Activated naive CD4-positive, alpha-beta T cell treated with anti-CD3 and anti-CD28 coated beads, Interleukin-2, amount 50 U/mL, for 72 hours (primary cell): ENCODE results near the gene USH2A. TPM values are rescaled to one million over a fixed set of nuclear protein-coding genes. Genes with fewer than 3 reads are reported as not detected.

Experiments
- ATAC-seq, 2 donors: fragments of 150-1000 bp; cut with Tn5 transposase; 2 replicates each; pipeline ENCODE4 v1.10.0; 2021; ENCODE audit warnings: mild to moderate bottlenecking in 2 of 2, moderate library complexity in 2 of 2
- DNase-seq, 2 donors: peaks; one replicate each; pipeline ENCODE4 v3.0.0; 2021 to 2022; ENCODE audit warnings: low spot score in 2 of 2
- H3K27ac Mint-ChIP-seq, 2 donors: one replicate each; pipeline ENCODE4 v1.8.0; 2022; ENCODE audit warnings: mild to moderate bottlenecking in 2 of 2, mixed read lengths in 2 of 2
- H3K36me3 Mint-ChIP-seq, 2 donors: one replicate each; pipeline ENCODE4 v1.8.0; 2022; ENCODE audit warnings: mixed read lengths in 2 of 2
- H3K9me3 Mint-ChIP-seq, 2 donors: one replicate each; pipeline ENCODE4 v1.8.0; 2022; ENCODE audit warnings: mixed read lengths in 2 of 2
- total RNA-seq, 2 donors: library from RNA; stranded (reverse); gene quantifications; one replicate each; pipeline ENCODE4 v1.2.3, GENCODE V29; 2022

Gene USH2A
- total RNA-seq, 2 donors from 2014 or later = not detected

GRCh38 chr1:216073793-216074595, 349.3 kb downstream of the USH2A start:
- Mint-ChIP-seq H3K36me3 (no peaks in the 10 kb centered on the region), H3K27ac (no peak overlapping the region), H3K9me3 (peaks cover under 1 to 7% of the 10 kb centered on the region in 2 donors)
- ATAC-seq (no peak), DNase-seq (no peak)

GRCh38 chr1:216071262-216071661, 352.0 kb downstream of the USH2A start:
- DNase-seq = no peak
- H3K9me3 Mint-ChIP-seq = peaks cover 11 to 16% of the 10 kb centered on the region in 2 donors
- ATAC-seq = no peak
- peaks cover 0 to 4% of the 10 kb centered on the region in 2 donors for H3K36me3 Mint-ChIP-seq
- no peak overlapping the region for H3K27ac Mint-ChIP-seq

GRCh38 chr1:216064643-216065042, 358.6 kb downstream of the USH2A start:
- H3K36me3 Mint-ChIP-seq = peaks cover 0 to 4% of the 10 kb centered on the region in 2 donors
- H3K9me3 Mint-ChIP-seq = peaks cover 11 to 16% of the 10 kb centered on the region in 2 donors
- ATAC-seq = no peak
- H3K27ac Mint-ChIP-seq = no peak overlapping the region
- DNase-seq = no peak

- peaks cover 0 to 6% of the 10 kb centered on the region in 2 donors for H3K9me3 Mint-ChIP-seq
- H3K36me3 Mint-ChIP-seq = no peaks in the 10 kb centered on the region
- ATAC-seq (no peak), DNase-seq (no peak)
- H3K27ac Mint-ChIP-seq = no peak overlapping the region
Measured at GRCh38 chr1:216057947-216058346, 365.3 kb downstream of the USH2A start.

- H3K36me3 Mint-ChIP-seq = no peaks in the 10 kb centered on the region
- no peak overlapping the region for H3K27ac Mint-ChIP-seq
- no peak for ATAC-seq
- H3K9me3 Mint-ChIP-seq = peaks cover 0 to 6% of the 10 kb centered on the region in 2 donors
- DNase-seq = no peak
Measured at GRCh38 chr1:216057063-216057462, 366.2 kb downstream of the USH2A start.

GRCh38 chr1:216055004-216055403, 368.2 kb downstream of the USH2A start:
- H3K36me3 Mint-ChIP-seq = peaks cover 0 to 4% of the 10 kb centered on the region in 2 donors
- ATAC-seq (no peak), DNase-seq (no peak)
- peaks cover 7 to 10% of the 10 kb centered on the region in 2 donors for H3K9me3 Mint-ChIP-seq
- H3K27ac Mint-ChIP-seq = no peak overlapping the region

- peaks cover 7 to 10% of the 10 kb centered on the region in 2 donors for H3K9me3 Mint-ChIP-seq
- DNase-seq (no peak), ATAC-seq (no peak)
- H3K27ac Mint-ChIP-seq = no peak overlapping the region
- peaks cover 0 to 4% of the 10 kb centered on the region in 2 donors for H3K36me3 Mint-ChIP-seq
Measured at GRCh38 chr1:216054600-216054999, 368.6 kb downstream of the USH2A start.

GRCh38 chr1:216051071-216051470, 372.2 kb downstream of the USH2A start:
- H3K9me3 Mint-ChIP-seq = peaks cover 11 to 14% of the 10 kb centered on the region in 2 donors
- ATAC-seq (no peak), DNase-seq (no peak)
- peaks cover 0 to 4% of the 10 kb centered on the region in 2 donors for H3K36me3 Mint-ChIP-seq
- H3K27ac Mint-ChIP-seq = no peak overlapping the region

GRCh38 chr1:216049741-216050430, 373.4 kb downstream of the USH2A start:
- peaks cover 11 to 14% of the 10 kb centered on the region in 2 donors for H3K9me3 Mint-ChIP-seq

GRCh38 chr1:216047811-216048572, 375.3 kb downstream of the USH2A start:
- Mint-ChIP-seq H3K27ac (no peak overlapping the region), H3K36me3 (peaks cover 0 to 4% of the 10 kb centered on the region in 2 donors), H3K9me3 (peaks cover 16 to 19% of the 10 kb centered on the region in 2 donors)
- ATAC-seq (no peak), DNase-seq (no peak)

More at GRCh38 chr1:216049741-216050430, 373.4 kb downstream of the USH2A start:
- no peak overlapping the region for H3K27ac Mint-ChIP-seq
- ATAC-seq = no peak
- H3K36me3 Mint-ChIP-seq = peaks cover 0 to 4% of the 10 kb centered on the region in 2 donors
- DNase-seq = no peak

GRCh38 chr1:216046336-216046735, 376.9 kb downstream of the USH2A start:
- no peak overlapping the region for H3K27ac Mint-ChIP-seq
- H3K9me3 Mint-ChIP-seq = peaks cover 17 to 19% of the 10 kb centered on the region in 2 donors
- ATAC-seq (no peak), DNase-seq (no peak)
- peaks cover 0 to 4% of the 10 kb centered on the region in 2 donors for H3K36me3 Mint-ChIP-seq

- no peak for DNase-seq
- H3K36me3 Mint-ChIP-seq = no peaks in the 10 kb centered on the region
Measured at GRCh38 chr1:216045400-216045799, 377.8 kb downstream of the USH2A start.

GRCh38 chr1:216044538-216044937, 378.7 kb downstream of the USH2A start:
- Mint-ChIP-seq H3K36me3 (no peaks in the 10 kb centered on the region), H3K9me3 (peaks cover 9 to 18% of the 10 kb centered on the region in 2 donors), H3K27ac (no peak overlapping the region)
- ATAC-seq (no peak), DNase-seq (no peak)

More at GRCh38 chr1:216045400-216045799, 377.8 kb downstream of the USH2A start:
- no peak for ATAC-seq
- H3K27ac Mint-ChIP-seq = no peak overlapping the region
- peaks cover 13 to 14% of the 10 kb centered on the region in 2 donors for H3K9me3 Mint-ChIP-seq

GRCh38 chr1:216034506-216034905, 388.7 kb downstream of the USH2A start:
- Mint-ChIP-seq H3K36me3 (no peaks in the 10 kb centered on the region), H3K9me3 (peaks cover 12 to 15% of the 10 kb centered on the region in 2 donors), H3K27ac (no peak overlapping the region)
- no peak for DNase-seq
- no peak for ATAC-seq

- Mint-ChIP-seq H3K36me3 (no peaks in the 10 kb centered on the region), H3K9me3 (peaks cover 12 to 13% of the 10 kb centered on the region in 2 donors), H3K27ac (no peak overlapping the region)
- DNase-seq (no peak), ATAC-seq (no peak)
Measured at GRCh38 chr1:216032961-216033614, 390.2 kb downstream of the USH2A start.

GRCh38 chr1:216032284-216032683, 391.0 kb downstream of the USH2A start:
- ATAC-seq = no peak
- Mint-ChIP-seq H3K9me3 (peaks cover 6 to 12% of the 10 kb centered on the region in 2 donors), H3K36me3 (no peaks in the 10 kb centered on the region), H3K27ac (no peak overlapping the region)
- DNase-seq = no peak
